Measurements from ENCODE around the gene PDE1C. TPM values are rescaled to one million over a fixed set of nuclear protein-coding genes. Genes with fewer than 3 reads are reported as not detected.

PDE1C gene
- polyA plus RNA-seq, 1 donor from 2014 or later: not detected

- Mint-ChIP-seq H3K4me3 (no peak overlapping the region), H3K27me3 (peaks cover 12% of the 10 kb centered on the region), H3K36me3 (no peaks in the 10 kb centered on the region), H3K9me3 (peaks cover 0 to 6% (median 0%) of the 10 kb centered on the region in 3 donors), H3K27ac (no peak overlapping the region), H3K4me1 (peaks cover 0 to 2% (median 0%) of the 10 kb centered on the region in 3 donors)
Measured at GRCh38 chr7:32066441-32066840, 3.8 kb downstream of the PDE1C start.

GRCh38 chr7:32063614-32064013 is 6.6 kb downstream of the PDE1C start:
- peaks cover 4% of the 10 kb centered on the region for H3K27me3 Mint-ChIP-seq
- H3K4me3 Mint-ChIP-seq: no peak overlapping the region
- no peaks in the 10 kb centered on the region for H3K36me3 Mint-ChIP-seq
- no peak overlapping the region for H3K27ac Mint-ChIP-seq
- peaks cover 0 to 4% (median 0%) of the 10 kb centered on the region in 3 donors for H3K9me3 Mint-ChIP-seq
- H3K4me1 Mint-ChIP-seq: peaks cover 0 to 3% (median 0%) of the 10 kb centered on the region in 3 donors

GRCh38 chr7:32062150-32062549 is 8.1 kb downstream of the PDE1C start:
- Mint-ChIP-seq H3K27ac (no peak overlapping the region), H3K4me3 (no peak overlapping the region), H3K36me3 (no peaks in the 10 kb centered on the region), H3K27me3 (no peaks in the 10 kb centered on the region), H3K9me3 (peaks cover 0 to 4% (median 0%) of the 10 kb centered on the region in 3 donors), H3K4me1 (peaks cover 0 to 3% (median 0%) of the 10 kb centered on the region in 3 donors)

- peaks cover 0 to 5% (median 0%) of the 10 kb centered on the region in 3 donors for H3K9me3 Mint-ChIP-seq
- H3K4me3 Mint-ChIP-seq: no peak overlapping the region
- H3K27ac Mint-ChIP-seq: no peak overlapping the region
- no peaks in the 10 kb centered on the region for H3K27me3 Mint-ChIP-seq
- no peaks in the 10 kb centered on the region for H3K36me3 Mint-ChIP-seq
- H3K4me1 Mint-ChIP-seq: peaks cover 0 to 3% (median 0%) of the 10 kb centered on the region in 3 donors
Measured at GRCh38 chr7:32061346-32061745, 8.9 kb downstream of the PDE1C start.

- no peak overlapping the region for H3K27ac Mint-ChIP-seq
- no peak overlapping the region for H3K4me3 Mint-ChIP-seq
- no peaks in the 10 kb centered on the region for H3K36me3 Mint-ChIP-seq
- H3K9me3 Mint-ChIP-seq: peaks cover 0 to 4% (median 0%) of the 10 kb centered on the region in 3 donors
- peaks cover 0 to 3% (median 0%) of the 10 kb centered on the region in 3 donors for H3K4me1 Mint-ChIP-seq
- no peaks in the 10 kb centered on the region for H3K27me3 Mint-ChIP-seq
Measured at GRCh38 chr7:32059289-32060011, 10.8 kb downstream of the PDE1C start.

- H3K4me3 Mint-ChIP-seq: no peak overlapping the region
- peaks cover 0 to 3% (median 0%) of the 10 kb centered on the region in 3 donors for H3K4me1 Mint-ChIP-seq
- peaks cover 0 to 2% (median 2%) of the 10 kb centered on the region in 3 donors for H3K9me3 Mint-ChIP-seq
- no peaks in the 10 kb centered on the region for H3K27me3 Mint-ChIP-seq
- H3K36me3 Mint-ChIP-seq: no peaks in the 10 kb centered on the region
- no peak overlapping the region for H3K27ac Mint-ChIP-seq
Measured at GRCh38 chr7:32058002-32058401, 12.2 kb downstream of the PDE1C start.

- Mint-ChIP-seq H3K27me3 (no peaks in the 10 kb centered on the region), H3K27ac (no peak overlapping the region), H3K36me3 (no peaks in the 10 kb centered on the region), H3K4me1 (peaks cover 0 to 3% (median 0%) of the 10 kb centered on the region in 3 donors), H3K4me3 (no peak overlapping the region), H3K9me3 (peaks cover 2 to 3% (median 2%) of the 10 kb centered on the region in 3 donors)
Measured at GRCh38 chr7:32056767-32057166, 13.4 kb downstream of the PDE1C start.

- Mint-ChIP-seq H3K4me1 (no peaks in the 10 kb centered on the region), H3K36me3 (no peaks in the 10 kb centered on the region), H3K27me3 (no peaks in the 10 kb centered on the region), H3K9me3 (peaks cover 2 to 4% (median 2%) of the 10 kb centered on the region in 3 donors), H3K27ac (no peak overlapping the region), H3K4me3 (no peak overlapping the region)
Measured at GRCh38 chr7:32053204-32053603, 17.0 kb downstream of the PDE1C start.

- no peak overlapping the region for H3K4me3 Mint-ChIP-seq
- no peak overlapping the region for H3K27ac Mint-ChIP-seq
- H3K27me3 Mint-ChIP-seq: no peaks in the 10 kb centered on the region
Measured at GRCh38 chr7:32051128-32051527, 19.1 kb downstream of the PDE1C start.

GRCh38 chr7:32049599-32049998 is 20.6 kb downstream of the PDE1C start:
- no peaks in the 10 kb centered on the region for H3K4me1 Mint-ChIP-seq
- H3K36me3 Mint-ChIP-seq: no peaks in the 10 kb centered on the region
- no peak overlapping the region for H3K27ac Mint-ChIP-seq
- no peak overlapping the region for H3K4me3 Mint-ChIP-seq
- H3K9me3 Mint-ChIP-seq: peaks cover 0 to 4% (median 2%) of the 10 kb centered on the region in 3 donors
- no peaks in the 10 kb centered on the region for H3K27me3 Mint-ChIP-seq

More at GRCh38 chr7:32051128-32051527, 19.1 kb downstream of the PDE1C start:
- H3K9me3 Mint-ChIP-seq: peaks cover 0 to 4% (median 2%) of the 10 kb centered on the region in 3 donors
- H3K4me1 Mint-ChIP-seq: no peaks in the 10 kb centered on the region
- no peaks in the 10 kb centered on the region for H3K36me3 Mint-ChIP-seq

- Mint-ChIP-seq H3K36me3 (no peaks in the 10 kb centered on the region), H3K27me3 (no peaks in the 10 kb centered on the region), H3K27ac (no peak overlapping the region), H3K4me3 (no peak overlapping the region), H3K4me1 (no peaks in the 10 kb centered on the region), H3K9me3 (peaks cover 0 to 4% (median 4%) of the 10 kb centered on the region in 3 donors)
Measured at GRCh38 chr7:32048970-32049491, 21.2 kb downstream of the PDE1C start.

GRCh38 chr7:32047801-32048200 is 22.4 kb downstream of the PDE1C start:
- Mint-ChIP-seq H3K4me3 (no peak overlapping the region), H3K36me3 (no peaks in the 10 kb centered on the region), H3K4me1 (no peaks in the 10 kb centered on the region), H3K27me3 (no peaks in the 10 kb centered on the region), H3K9me3 (peaks cover 0 to 4% (median 2%) of the 10 kb centered on the region in 3 donors), H3K27ac (no peak overlapping the region)

- Mint-ChIP-seq H3K9me3 (peaks cover 0 to 4% (median 2%) of the 10 kb centered on the region in 3 donors), H3K4me1 (no peaks in the 10 kb centered on the region), H3K27ac (no peak overlapping the region), H3K36me3 (no peaks in the 10 kb centered on the region), H3K27me3 (no peaks in the 10 kb centered on the region), H3K4me3 (no peak overlapping the region)
Measured at GRCh38 chr7:32047075-32047474, 23.1 kb downstream of the PDE1C start.

- H3K27me3 Mint-ChIP-seq: no peaks in the 10 kb centered on the region
- no peak overlapping the region for H3K4me3 Mint-ChIP-seq
- no peaks in the 10 kb centered on the region for H3K4me1 Mint-ChIP-seq
- peaks cover 0 to 3% (median 0%) of the 10 kb centered on the region in 3 donors for H3K9me3 Mint-ChIP-seq
- peaks cover 2% of the 10 kb centered on the region for H3K36me3 Mint-ChIP-seq
- H3K27ac Mint-ChIP-seq: no peak overlapping the region
Measured at GRCh38 chr7:32045228-32045627, 25.0 kb downstream of the PDE1C start.

GRCh38 chr7:32044739-32045138 is 25.5 kb downstream of the PDE1C start:
- Mint-ChIP-seq H3K4me1 (no peaks in the 10 kb centered on the region), H3K4me3 (no peak overlapping the region), H3K9me3 (peaks cover 0 to 3% (median 0%) of the 10 kb centered on the region in 3 donors)

GRCh38 chr7:32043688-32044087 is 26.5 kb downstream of the PDE1C start:
- no peak overlapping the region for H3K27ac Mint-ChIP-seq
- H3K4me1 Mint-ChIP-seq: no peaks in the 10 kb centered on the region
- H3K9me3 Mint-ChIP-seq: peaks cover 0 to 3% (median under 1%) of the 10 kb centered on the region in 3 donors
- H3K36me3 Mint-ChIP-seq: peaks cover 2% of the 10 kb centered on the region
- H3K4me3 Mint-ChIP-seq: no peak overlapping the region
- H3K27me3 Mint-ChIP-seq: no peaks in the 10 kb centered on the region

More at GRCh38 chr7:32044739-32045138, 25.5 kb downstream of the PDE1C start:
- Mint-ChIP-seq H3K27me3 (no peaks in the 10 kb centered on the region), H3K27ac (no peak overlapping the region), H3K36me3 (peaks cover 2% of the 10 kb centered on the region)
